H9 (cell line): ENCODE measurements around the gene TENM3. TPM values are rescaled to one million over a fixed set of nuclear protein-coding genes. Genes with fewer than 3 reads are reported as not detected.

Source experiments
- DNase-seq: peaks from one replicate; pipeline ENCODE4 v3.0.0-alpha.2; 2017
- H2AFZ ChIP-seq: one replicate; pipeline ENCODE4 v1.6.1; 2013; ENCODE audit warnings: mild to moderate bottlenecking, low read length, control low read depth, moderate library complexity
- H2AK5ac ChIP-seq: 2 replicates; pipeline ENCODE4 v1.6.1; 2013; ENCODE audit warnings: low read length, control low read depth, mixed read lengths; ENCODE audit not compliant: insufficient read length
- H2BK120ac ChIP-seq: one replicate; pipeline ENCODE4 v1.6.1; 2013; ENCODE audit warnings: low read depth, mild to moderate bottlenecking, low read length, control low read depth, inconsistent platforms; ENCODE audit not compliant: poor library complexity, severe bottlenecking
- H2BK12ac ChIP-seq: 2 replicates; pipeline ENCODE4 v1.6.1; 2013; ENCODE audit warnings: low read length, control low read depth, mixed read lengths, low read depth; ENCODE audit not compliant: insufficient read length
- H2BK15ac ChIP-seq: 2 replicates; pipeline ENCODE4 v1.6.1; 2013; ENCODE audit warnings: low read depth, low read length, control low read depth
- H2BK20ac ChIP-seq: one replicate; pipeline ENCODE4 v1.6.1; 2013; ENCODE audit warnings: low read depth, mild to moderate bottlenecking, low read length, control low read depth, inconsistent platforms; ENCODE audit not compliant: poor library complexity, severe bottlenecking
- H2BK5ac ChIP-seq: 2 replicates; pipeline ENCODE4 v1.6.1; 2013; ENCODE audit warnings: low read length, control low read depth, mixed read lengths; ENCODE audit not compliant: insufficient read length
- H3K14ac ChIP-seq: 2 replicates; pipeline ENCODE4 v1.6.1; 2013; ENCODE audit warnings: low read length, control low read depth; ENCODE audit not compliant: insufficient read depth
- H3K18ac ChIP-seq: 2 replicates; pipeline ENCODE4 v1.6.1; 2013; ENCODE audit warnings: low read depth, mild to moderate bottlenecking, mixed read lengths, low read length, control low read depth; ENCODE audit not compliant: insufficient read length
- H3K23ac ChIP-seq: 2 replicates; pipeline ENCODE4 v1.6.1; 2013; ENCODE audit warnings: low read length, control low read depth, mixed read lengths, low read depth; ENCODE audit not compliant: insufficient read length
- H3K23me2 ChIP-seq: 2 replicates; pipeline ENCODE4 v1.6.1; 2013; ENCODE audit warnings: low read depth, mild to moderate bottlenecking, mixed read lengths, low read length, control low read depth; ENCODE audit not compliant: insufficient read length, poor library complexity, severe bottlenecking
- H3K27ac ChIP-seq: 2 replicates; pipeline ENCODE4 v1.5.1; 2013; ENCODE audit warnings: low read length, control low read depth, mixed read lengths, low read depth; ENCODE audit not compliant: insufficient read length
- H3K27me3 ChIP-seq: 2 replicates; pipeline ENCODE4 v1.6.1; 2013; ENCODE audit warnings: low read length, control low read depth, inconsistent platforms; ENCODE audit not compliant: insufficient read depth
- H3K4ac ChIP-seq: 2 replicates; pipeline ENCODE4 v1.6.1; 2013; ENCODE audit warnings: low read depth, mild to moderate bottlenecking, control low read depth, inconsistent platforms, low read length, moderate library complexity
- H3K4me1 ChIP-seq: 2 replicates; pipeline ENCODE4 v1.6.1; 2013; ENCODE audit warnings: low read length, control low read depth, inconsistent platforms; ENCODE audit not compliant: insufficient read depth
- H3K4me2 ChIP-seq: 2 replicates; pipeline ENCODE4 v1.6.1; 2013; ENCODE audit warnings: low read length, control low read depth, mixed read lengths; ENCODE audit not compliant: insufficient read length, insufficient read depth
- H3K56ac ChIP-seq: 2 replicates; pipeline ENCODE4 v1.6.1; 2013; ENCODE audit warnings: low read depth, mild to moderate bottlenecking, mixed read lengths, low read length, control low read depth; ENCODE audit not compliant: insufficient read length
- H3K79me1 ChIP-seq: 2 replicates; pipeline ENCODE4 v1.6.1; 2013; ENCODE audit warnings: low read depth, mild to moderate bottlenecking, moderate library complexity, low read length, control low read depth, inconsistent platforms; ENCODE audit not compliant: insufficient read depth, poor library complexity, severe bottlenecking
- H3K79me2 ChIP-seq: 2 replicates; pipeline ENCODE4 v1.6.1; 2013; ENCODE audit warnings: low read length, control low read depth, inconsistent platforms; ENCODE audit not compliant: insufficient read depth
- H3K9ac ChIP-seq: 2 replicates; pipeline ENCODE4 v1.6.1; 2013; ENCODE audit warnings: low read length, control low read depth, mixed read lengths; ENCODE audit not compliant: insufficient read length; ENCODE audit errors: extremely low read depth
- H3K9me3 ChIP-seq: one replicate; pipeline ENCODE4 v1.6.1; 2013; ENCODE audit warnings: low read depth, low read length, inconsistent platforms; ENCODE audit not compliant: control insufficient read depth
- H3T11ph ChIP-seq: one replicate; pipeline ENCODE4 v1.6.1; 2013; ENCODE audit warnings: mild to moderate bottlenecking, low read length, control low read depth, inconsistent platforms
- H4K20me1 ChIP-seq: one replicate; pipeline ENCODE4 v1.6.1; 2013; ENCODE audit not compliant: control insufficient read depth, insufficient read length, insufficient read depth
- H4K5ac ChIP-seq: 2 replicates; pipeline ENCODE4 v1.6.1; 2013; ENCODE audit warnings: low read depth, mild to moderate bottlenecking, mixed read lengths, low read length, control low read depth; ENCODE audit not compliant: insufficient read length
- H4K8ac ChIP-seq: replicated peaks from 2 replicates; pipeline ENCODE4 v1.6.1; 2013; ENCODE audit warnings: low read length, control low read depth, mixed read lengths, low read depth; ENCODE audit not compliant: insufficient read length
- H4K91ac ChIP-seq: 2 replicates; pipeline ENCODE4 v1.6.1; 2013; ENCODE audit warnings: low read depth, mild to moderate bottlenecking, moderate library complexity, mixed read lengths, low read length, control low read depth; ENCODE audit not compliant: insufficient read length
- H3K27ac Mint-ChIP-seq, 3 experiments: 2 replicates in 2 of 3; 3 replicates in 1 of 3; pipeline ENCODE4 v1.8.0; 2020 to 2021; ENCODE audit warnings: mixed read lengths in 3 of 3, mild to moderate bottlenecking in 1 of 3, moderate library complexity in 1 of 3
- H3K27me3 Mint-ChIP-seq: 2 replicates; pipeline ENCODE4 v1.8.0; 2021; ENCODE audit warnings: low read depth, mild to moderate bottlenecking, moderate library complexity, mixed read lengths
- H3K36me3 Mint-ChIP-seq, 3 experiments: 2 replicates in 2 of 3; 3 replicates in 1 of 3; pipeline ENCODE4 v1.8.0; 2020 to 2021; ENCODE audit warnings: low read depth in 3 of 3, mixed read lengths in 3 of 3; ENCODE audit not compliant: insufficient read depth in 1 of 3
- H3K4me1 Mint-ChIP-seq, 2 experiments: 2 replicates each; pipeline ENCODE4 v1.8.0; 2020; ENCODE audit warnings: mixed read lengths in 2 of 2
- H3K4me3 Mint-ChIP-seq, 2 experiments: 2 replicates in 1 of 2; 3 replicates in 1 of 2; pipeline ENCODE4 v1.8.0; 2020 to 2021; ENCODE audit warnings: mild to moderate bottlenecking in 2 of 2, mixed read lengths in 2 of 2, moderate library complexity in 1 of 2
- H3K9me3 Mint-ChIP-seq, 2 experiments: 2 replicates in 1 of 2; 3 replicates in 1 of 2; pipeline ENCODE4 v1.8.0; 2020; ENCODE audit warnings: mild to moderate bottlenecking in 2 of 2, mixed read lengths in 2 of 2, moderate library complexity in 1 of 2
- WGBS: extraction: QIAGEN DNeasy Blood & Tissue Kit; methylation state at CpG from one replicate; pipeline ENCODE4 v1.1.7; 2013; ENCODE audit warnings: missing lambda C conversion rate, low lambda C conversion rate, mixed read lengths; ENCODE audit not compliant: insufficient read length; ENCODE audit errors: extremely low coverage; 5-methylcytosine and 5-hydroxymethylcytosine counted together
- total RNA-seq: library from RNA; stranded (reverse); gene quantifications from 2 replicates; pipeline ENCODE4 v1.2.1, GENCODE V29; 2021
- TF ChIP-seq, protein P1 (sequence below): fragments of 200-600 bp; sonication (generic); conservative IDR thresholded peaks from 3 replicates; pipeline ENCODE4 v1.8.0; 2021; ENCODE audit warnings: antibody characterized with exemption, mild to moderate bottlenecking

TENM3 gene
- total RNA-seq, 1 experiment from 2014 or later: 49.6 TPM

DNA sequence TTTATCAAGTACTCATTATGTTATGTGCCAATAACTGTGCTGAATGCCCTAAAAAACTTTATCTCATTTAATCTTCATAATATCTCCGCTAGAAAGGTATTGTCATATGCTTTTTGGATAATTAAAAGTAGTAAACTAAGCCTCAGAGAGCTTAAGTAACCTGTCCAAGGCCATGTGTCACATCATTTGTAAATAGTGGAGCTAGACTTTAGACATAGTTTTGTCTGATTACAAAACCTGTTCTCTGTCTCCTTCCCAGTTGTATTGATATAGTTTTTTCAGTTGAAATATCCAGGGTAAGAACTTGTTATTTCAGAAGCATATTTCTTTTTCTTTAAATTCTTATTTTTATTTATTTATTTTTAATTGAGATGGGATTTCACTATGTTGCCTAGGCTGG lies 66.7 kb downstream of the TENM3 start:
- Mint-ChIP-seq H3K4me3 (no peak overlapping the region), H3K27ac (no peak overlapping the region), H3K36me3 (peaks cover 10 to 14% (median 12%) of the 10 kb centered on the region in 3 experiments), H3K4me1 (peaks cover 6 to 7% of the 10 kb centered on the region in 2 experiments; a peak in 3 of 4 replicates), H3K27me3 (no peaks in the 10 kb centered on the region; the same call in 1 of the 2 replicates), H3K9me3 (peaks cover 12% of the 10 kb centered on the region in 2 experiments)
- H3K9ac ChIP-seq: no peak overlapping the region
- no peak overlapping the region for H2AK5ac ChIP-seq
- no CpG with 5 or more reads among the region's 1 CpG for WGBS
- H3K14ac ChIP-seq: no peak overlapping the region
- H3K18ac ChIP-seq: no peak overlapping the region
- no peak overlapping the region for H4K8ac ChIP-seq
- no peak overlapping the region for H4K5ac ChIP-seq
- no peak overlapping the region for H2BK120ac ChIP-seq
- peaks cover 5% of the 10 kb centered on the region for H3K9me3 ChIP-seq
- no peak overlapping the region for H2AFZ ChIP-seq
- no peak overlapping the region for H3T11ph ChIP-seq
- H3K27me3 ChIP-seq: no peaks in the 10 kb centered on the region
- H3K4ac ChIP-seq: no peak overlapping the region
- H4K20me1 ChIP-seq: no peaks in the 10 kb centered on the region
- H3K23me2 ChIP-seq: no peaks in the 10 kb centered on the region
- H3K23ac ChIP-seq: no peak overlapping the region
- H3K79me1 ChIP-seq: no peaks in the 10 kb centered on the region
- no peak overlapping the region for H2BK15ac ChIP-seq
- DNase-seq: no peak
- no peak overlapping the region for H4K91ac ChIP-seq
- H3K79me2 ChIP-seq: no peaks in the 10 kb centered on the region
- no peak overlapping the region for H3K56ac ChIP-seq
- H2BK20ac ChIP-seq: no peak overlapping the region
- H3K4me2 ChIP-seq: no peak overlapping the region
- H3K4me1 ChIP-seq: no peaks in the 10 kb centered on the region
- TF ChIP-seq, protein P1, sequence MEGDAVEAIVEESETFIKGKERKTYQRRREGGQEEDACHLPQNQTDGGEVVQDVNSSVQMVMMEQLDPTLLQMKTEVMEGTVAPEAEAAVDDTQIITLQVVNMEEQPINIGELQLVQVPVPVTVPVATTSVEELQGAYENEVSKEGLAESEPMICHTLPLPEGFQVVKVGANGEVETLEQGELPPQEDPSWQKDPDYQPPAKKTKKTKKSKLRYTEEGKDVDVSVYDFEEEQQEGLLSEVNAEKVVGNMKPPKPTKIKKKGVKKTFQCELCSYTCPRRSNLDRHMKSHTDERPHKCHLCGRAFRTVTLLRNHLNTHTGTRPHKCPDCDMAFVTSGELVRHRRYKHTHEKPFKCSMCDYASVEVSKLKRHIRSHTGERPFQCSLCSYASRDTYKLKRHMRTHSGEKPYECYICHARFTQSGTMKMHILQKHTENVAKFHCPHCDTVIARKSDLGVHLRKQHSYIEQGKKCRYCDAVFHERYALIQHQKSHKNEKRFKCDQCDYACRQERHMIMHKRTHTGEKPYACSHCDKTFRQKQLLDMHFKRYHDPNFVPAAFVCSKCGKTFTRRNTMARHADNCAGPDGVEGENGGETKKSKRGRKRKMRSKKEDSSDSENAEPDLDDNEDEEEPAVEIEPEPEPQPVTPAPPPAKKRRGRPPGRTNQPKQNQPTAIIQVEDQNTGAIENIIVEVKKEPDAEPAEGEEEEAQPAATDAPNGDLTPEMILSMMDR: no peak
- no peak overlapping the region for H3K27ac ChIP-seq
- H2BK12ac ChIP-seq: no peak overlapping the region
- H2BK5ac ChIP-seq: no peak overlapping the region
